IMR-90 (cell line): ENCODE results near the gene FBXO40.

Experiments used
- CHD1 ChIP-seq: IDR thresholded peaks from 2 replicates; pipeline ENCODE4 v1.6.1; 2012; ENCODE audit warnings: low read depth, low read length, improper control_type of control experiment
- POLR2A ChIP-seq: IDR thresholded peaks from 2 replicates; pipeline ENCODE4 v1.6.1; 2012; ENCODE audit warnings: mild to moderate bottlenecking, low read depth, low read length
- SMC3 ChIP-seq: fragments of 150-350 bp; IDR thresholded peaks from 2 replicates; pipeline ENCODE4 v1.6.1; 2016; ENCODE audit warnings: low read depth, mild to moderate bottlenecking, antibody characterized with exemption, low read length, moderate library complexity
- TF ChIP-seq, protein P1 (sequence below): fragments of 150-350 bp; IDR thresholded peaks from 2 replicates; pipeline ENCODE4 v1.6.1; 2017; ENCODE audit warnings: mild to moderate bottlenecking, antibody characterized with exemption, low read length, low read depth
- TF ChIP-seq, protein P2 (sequence below): conservative IDR thresholded peaks from 2 replicates; pipeline ENCODE4 v1.5.1; 2012; ENCODE audit warnings: mild to moderate bottlenecking, low read depth, low read length, improper control_type of control experiment

- TF ChIP-seq, protein P1, sequence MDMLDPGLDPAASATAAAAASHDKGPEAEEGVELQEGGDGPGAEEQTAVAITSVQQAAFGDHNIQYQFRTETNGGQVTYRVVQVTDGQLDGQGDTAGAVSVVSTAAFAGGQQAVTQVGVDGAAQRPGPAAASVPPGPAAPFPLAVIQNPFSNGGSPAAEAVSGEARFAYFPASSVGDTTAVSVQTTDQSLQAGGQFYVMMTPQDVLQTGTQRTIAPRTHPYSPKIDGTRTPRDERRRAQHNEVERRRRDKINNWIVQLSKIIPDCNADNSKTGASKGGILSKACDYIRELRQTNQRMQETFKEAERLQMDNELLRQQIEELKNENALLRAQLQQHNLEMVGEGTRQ = no peak
- TF ChIP-seq, protein P2, sequence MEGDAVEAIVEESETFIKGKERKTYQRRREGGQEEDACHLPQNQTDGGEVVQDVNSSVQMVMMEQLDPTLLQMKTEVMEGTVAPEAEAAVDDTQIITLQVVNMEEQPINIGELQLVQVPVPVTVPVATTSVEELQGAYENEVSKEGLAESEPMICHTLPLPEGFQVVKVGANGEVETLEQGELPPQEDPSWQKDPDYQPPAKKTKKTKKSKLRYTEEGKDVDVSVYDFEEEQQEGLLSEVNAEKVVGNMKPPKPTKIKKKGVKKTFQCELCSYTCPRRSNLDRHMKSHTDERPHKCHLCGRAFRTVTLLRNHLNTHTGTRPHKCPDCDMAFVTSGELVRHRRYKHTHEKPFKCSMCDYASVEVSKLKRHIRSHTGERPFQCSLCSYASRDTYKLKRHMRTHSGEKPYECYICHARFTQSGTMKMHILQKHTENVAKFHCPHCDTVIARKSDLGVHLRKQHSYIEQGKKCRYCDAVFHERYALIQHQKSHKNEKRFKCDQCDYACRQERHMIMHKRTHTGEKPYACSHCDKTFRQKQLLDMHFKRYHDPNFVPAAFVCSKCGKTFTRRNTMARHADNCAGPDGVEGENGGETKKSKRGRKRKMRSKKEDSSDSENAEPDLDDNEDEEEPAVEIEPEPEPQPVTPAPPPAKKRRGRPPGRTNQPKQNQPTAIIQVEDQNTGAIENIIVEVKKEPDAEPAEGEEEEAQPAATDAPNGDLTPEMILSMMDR = no peak
- TF ChIP-seq POLR2A (no peak), CHD1 (no peak), SMC3 (no peak)
Measured at GRCh38 chr3:121621491-121621890, 28.3 kb downstream of the FBXO40 start.
